HEK293T (cell line): ENCODE data around the gene ARMC10.

Experiments used
- CTCF ChIA-PET: fragments of 350-600 bp; formaldehyde crosslinking; extraction: SDS; loops from one replicate; lab custom pipeline; 2021; ENCODE audit warnings: antibody characterized with exemption, inconsistent platforms; lab: Yijun Ruan, JAX
- POLR2A ChIA-PET: fragments of 350-600 bp; formaldehyde crosslinking; extraction: SDS; loops from one replicate; lab custom pipeline; 2020; ENCODE audit warnings: antibody characterized with exemption, inconsistent platforms; lab: Yijun Ruan, JAX
- DNase-seq: peaks from one replicate; pipeline ENCODE4 v3.0.0; 2012; ENCODE audit warnings: mixed read lengths; ENCODE audit errors: extremely low spot score
- ARNT ChIP-seq: fragments of 450-650 bp; IDR thresholded peaks from 2 replicates; pipeline ENCODE4 v1.6.1; 2017; ENCODE audit warnings: mild to moderate bottlenecking
- BHLHE40 ChIP-seq: fragments of 450-650 bp; IDR thresholded peaks from 2 replicates; pipeline ENCODE4 v1.6.1; 2016; ENCODE audit warnings: mild to moderate bottlenecking, moderate library complexity, borderline replicate concordance
- CTBP1 ChIP-seq: fragments of 450-650 bp; IDR thresholded peaks from 2 replicates; pipeline ENCODE4 v1.6.1; 2016; ENCODE audit warnings: borderline replicate concordance
- ELF4 ChIP-seq: fragments of 450-650 bp; IDR thresholded peaks from 2 replicates; pipeline ENCODE4 v1.6.1; 2017; ENCODE audit warnings: antibody characterized with exemption
- FOXA1 ChIP-seq: fragments of 450-650 bp; IDR thresholded peaks from 2 replicates; pipeline ENCODE4 v1.6.1; 2016; ENCODE audit warnings: mild to moderate bottlenecking
- FOXK2 ChIP-seq: fragments of 450-650 bp; IDR thresholded peaks from 2 replicates; pipeline ENCODE4 v1.6.1; 2016; ENCODE audit warnings: mild to moderate bottlenecking
- FOXM1 ChIP-seq: fragments of 450-650 bp; IDR thresholded peaks from 2 replicates; pipeline ENCODE4 v1.6.1; 2017; ENCODE audit warnings: mild to moderate bottlenecking, borderline replicate concordance
- HDGF ChIP-seq: fragments of 450-650 bp; IDR thresholded peaks from 2 replicates; pipeline ENCODE4 v1.6.1; 2017; ENCODE audit warnings: antibody characterized with exemption, borderline replicate concordance
- L3MBTL2 ChIP-seq: fragments of 450-650 bp; conservative IDR thresholded peaks from 2 replicates; pipeline ENCODE4 v1.6.1; 2016; ENCODE audit warnings: mild to moderate bottlenecking
- LEF1 ChIP-seq: fragments of 450-650 bp; IDR thresholded peaks from 2 replicates; pipeline ENCODE4 v1.6.1; 2017; ENCODE audit warnings: mild to moderate bottlenecking, borderline replicate concordance
- NFRKB ChIP-seq: fragments of 450-650 bp; IDR thresholded peaks from 2 replicates; pipeline ENCODE4 v1.6.1; 2016; ENCODE audit warnings: mild to moderate bottlenecking, moderate library complexity
- SP1 ChIP-seq: fragments of 450-650 bp; IDR thresholded peaks from 2 replicates; pipeline ENCODE4 v1.6.1; 2017
- SUZ12 ChIP-seq: fragments of 450-650 bp; IDR thresholded peaks from 2 replicates; pipeline ENCODE4 v1.6.1; 2016; ENCODE audit warnings: mild to moderate bottlenecking
- TARDBP ChIP-seq: fragments of 450-650 bp; IDR thresholded peaks from 2 replicates; pipeline ENCODE4 v1.6.1; 2016
- ZNF384 ChIP-seq: fragments of 450-650 bp; IDR thresholded peaks from 2 replicates; pipeline ENCODE4 v1.6.1; 2016
- TF ChIP-seq, protein P1 (sequence below): fragments of 450-650 bp; IDR thresholded peaks from 2 replicates; pipeline ENCODE4 v1.6.1; 2016

The ARMC10 gene

DNA sequence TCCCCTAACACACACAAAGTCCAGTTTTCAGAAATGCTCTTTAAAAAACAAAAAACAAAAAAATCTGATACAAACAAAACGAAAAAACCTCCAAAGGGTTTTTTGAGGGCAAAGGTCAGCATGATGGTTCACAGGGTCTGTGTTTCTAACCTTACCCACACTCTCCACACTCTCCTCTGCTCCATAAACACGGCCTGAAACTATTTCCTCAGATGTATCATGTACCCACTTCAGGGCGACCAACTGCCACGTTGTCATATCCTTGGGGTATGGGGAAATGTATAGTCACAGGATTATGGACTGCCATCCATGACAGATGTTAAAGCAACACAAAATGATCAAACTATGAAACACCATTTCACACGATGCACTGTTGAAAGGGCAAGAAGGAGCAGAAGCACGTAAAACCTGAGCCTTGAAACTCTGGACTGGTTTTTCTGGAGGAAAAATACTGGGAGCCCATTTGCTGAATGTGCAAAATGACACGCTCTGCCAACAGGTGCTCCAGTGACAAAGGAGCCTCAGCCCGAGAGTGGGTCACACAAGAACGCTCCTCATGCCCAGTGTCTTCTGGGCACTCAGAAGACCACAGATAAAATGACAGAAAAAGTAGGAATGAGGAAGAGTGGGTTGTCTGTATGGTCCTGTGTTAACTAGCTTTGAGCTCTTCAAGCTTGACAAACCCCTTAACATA is 58.2 kb downstream of the ARMC10 start:
- POLR2A ChIA-PET = no interaction called here
- TF ChIP-seq FOXK2 (no peak), HDGF (no peak), NFRKB (no peak), CTBP1 (no peak), LEF1 (no peak), SP1 (no peak), ARNT (no peak), L3MBTL2 (no peak), FOXM1 (no peak), BHLHE40 (no peak), ELF4 (no peak), SUZ12 (no peak), ZNF384 (no peak)
- TF ChIP-seq, protein P1, sequence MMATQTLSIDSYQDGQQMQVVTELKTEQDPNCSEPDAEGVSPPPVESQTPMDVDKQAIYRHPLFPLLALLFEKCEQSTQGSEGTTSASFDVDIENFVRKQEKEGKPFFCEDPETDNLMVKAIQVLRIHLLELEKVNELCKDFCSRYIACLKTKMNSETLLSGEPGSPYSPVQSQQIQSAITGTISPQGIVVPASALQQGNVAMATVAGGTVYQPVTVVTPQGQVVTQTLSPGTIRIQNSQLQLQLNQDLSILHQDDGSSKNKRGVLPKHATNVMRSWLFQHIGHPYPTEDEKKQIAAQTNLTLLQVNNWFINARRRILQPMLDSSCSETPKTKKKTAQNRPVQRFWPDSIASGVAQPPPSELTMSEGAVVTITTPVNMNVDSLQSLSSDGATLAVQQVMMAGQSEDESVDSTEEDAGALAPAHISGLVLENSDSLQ = no peak
- no peak for DNase-seq
- CTCF ChIA-PET = no interaction called here

- ChIA-PET CTCF (no interaction called here), POLR2A (no interaction called here)
- no peak for DNase-seq
- TF ChIP-seq FOXA1 (no peak), ARNT (no peak)
- TF ChIP-seq, protein P1 = no peak
Measured at GRCh38 chr7:103134836-103135554, 60.1 kb downstream of the ARMC10 start.

GRCh38 chr7:103140061-103140460 is 65.1 kb downstream of the ARMC10 start:
- DNase-seq = no peak
- ChIA-PET POLR2A (no interaction called here), CTCF (no interaction called here)
- TF ChIP-seq ARNT = no peak
- TF ChIP-seq NFRKB = no peak
- TF ChIP-seq HDGF = no peak
- TF ChIP-seq FOXM1 = no peak
- TF ChIP-seq CTBP1 = no peak
- no peak for TF ChIP-seq TARDBP
- no peak for TF ChIP-seq LEF1
- no peak for TF ChIP-seq ZNF384
- no peak for TF ChIP-seq FOXK2
- TF ChIP-seq, protein P1 = no peak
- TF ChIP-seq ELF4 = no peak
- TF ChIP-seq SUZ12 = no peak
- TF ChIP-seq SP1 = no peak
- TF ChIP-seq FOXA1 = no peak
- TF ChIP-seq BHLHE40 = no peak
- no peak for TF ChIP-seq L3MBTL2

DNA sequence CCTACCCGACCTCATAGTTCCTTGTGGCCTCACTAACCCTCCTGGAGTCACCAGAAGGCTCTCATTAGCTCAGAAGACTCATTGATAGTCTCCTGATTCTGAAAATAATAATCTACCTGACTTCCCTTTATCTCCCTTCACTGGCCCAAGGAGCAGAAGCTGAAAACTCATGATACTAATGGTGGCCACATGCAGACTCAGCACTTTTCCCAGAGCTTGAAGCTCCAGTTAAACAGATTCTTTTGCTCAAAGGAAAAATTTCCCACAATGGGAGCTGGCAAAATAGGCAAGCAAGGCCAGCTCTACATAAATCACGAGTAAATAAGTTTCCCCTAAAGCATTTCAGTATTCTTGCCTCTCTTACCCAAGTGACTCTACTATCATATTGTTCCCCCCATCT is 65.7 kb downstream of the ARMC10 start:
- ChIA-PET POLR2A (interaction anchor here (1.2 kb wide), 1 partner anchor 66 kb away, joined by 3 read pairs; the partner anchor contains the start of genes ARMC10 and FBXL13), CTCF (interaction anchor here (1.6 kb wide), 1 partner anchor 10 kb away, joined by 3 read pairs; no protein-coding TSS in a partner anchor)
- no peak for TF ChIP-seq L3MBTL2
- TF ChIP-seq BHLHE40 = no peak
- TF ChIP-seq SUZ12 = no peak
- TF ChIP-seq SP1 = no peak
- no peak for TF ChIP-seq FOXA1
- no peak for TF ChIP-seq ARNT
- TF ChIP-seq FOXK2 = no peak
- no peak for TF ChIP-seq NFRKB
- no peak for TF ChIP-seq HDGF
- TF ChIP-seq CTBP1 = no peak
- TF ChIP-seq LEF1 = no peak
- TF ChIP-seq ZNF384 = no peak
- no peak for TF ChIP-seq ELF4
- no peak for DNase-seq

GRCh38 chr7:103141753-103142404 is 66.9 kb downstream of the ARMC10 start:
- ChIA-PET CTCF (interaction anchor here (1.6 kb wide), 1 partner anchor 11 kb away, joined by 3 read pairs; no protein-coding TSS in a partner anchor), POLR2A (interaction anchor here (1.2 kb wide), 1 partner anchor 67 kb away, joined by 3 read pairs; the partner anchor contains the start of genes ARMC10 and FBXL13)
- no peak for TF ChIP-seq ELF4
- no peak for TF ChIP-seq BHLHE40
- no peak for TF ChIP-seq SUZ12
- TF ChIP-seq FOXK2 = no peak
- TF ChIP-seq CTBP1 = no peak
- TF ChIP-seq NFRKB = no peak
- TF ChIP-seq ZNF384 = no peak
- TF ChIP-seq LEF1 = no peak
- TF ChIP-seq ARNT = no peak
- no peak for TF ChIP-seq FOXM1
- TF ChIP-seq, protein P1 = no peak
- no peak for DNase-seq
